ENCODE results near the gene TRAPPC11. TPM values are rescaled to one million over a fixed set of nuclear protein-coding genes. Genes with fewer than 3 reads are reported as not detected.

TRAPPC11 gene
- total RNA-seq, 1 donor from 2014 or later = 33.5 TPM

DNA sequence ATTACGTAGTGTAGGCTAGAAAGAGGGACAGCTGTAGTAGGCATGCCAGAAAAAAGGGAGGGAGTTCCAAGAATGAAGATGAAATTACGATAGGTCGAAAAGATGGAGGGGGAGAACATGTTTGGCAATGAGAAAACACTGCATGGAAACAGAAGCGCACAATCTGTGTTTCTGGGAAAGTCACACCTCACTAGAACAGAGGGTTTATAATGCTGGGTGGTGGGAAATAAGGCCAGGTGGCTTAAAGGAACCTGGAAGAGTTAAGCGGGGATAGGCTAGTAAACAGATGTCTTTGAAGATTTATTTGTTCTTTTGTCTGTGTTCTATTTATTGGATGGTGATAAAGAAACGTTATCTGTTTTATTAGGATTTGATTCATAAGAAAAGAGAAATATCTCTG, 29.1 kb downstream of the TRAPPC11 start:
- peaks cover 28% of the 10 kb centered on the region for H3K36me3 Mint-ChIP-seq (ENCODE audit: low read depth, unreplicated experiment)
- DNase-seq (ENCODE audit: low spot score) = no peak
- no peaks in the 10 kb centered on the region for H3K9me3 Mint-ChIP-seq (ENCODE audit: unreplicated experiment)
- no peak overlapping the region for H3K27ac Mint-ChIP-seq (ENCODE audit: unreplicated experiment)
- no peak overlapping the region for H3K4me3 Mint-ChIP-seq (ENCODE audit: unreplicated experiment)
- peaks cover 1% of the 10 kb centered on the region for H3K27me3 Mint-ChIP-seq (ENCODE audit: unreplicated experiment)
- H3K4me1 Mint-ChIP-seq (ENCODE audit: unreplicated experiment) = peaks cover 9% of the 10 kb centered on the region
- TF ChIP-seq, protein P1, sequence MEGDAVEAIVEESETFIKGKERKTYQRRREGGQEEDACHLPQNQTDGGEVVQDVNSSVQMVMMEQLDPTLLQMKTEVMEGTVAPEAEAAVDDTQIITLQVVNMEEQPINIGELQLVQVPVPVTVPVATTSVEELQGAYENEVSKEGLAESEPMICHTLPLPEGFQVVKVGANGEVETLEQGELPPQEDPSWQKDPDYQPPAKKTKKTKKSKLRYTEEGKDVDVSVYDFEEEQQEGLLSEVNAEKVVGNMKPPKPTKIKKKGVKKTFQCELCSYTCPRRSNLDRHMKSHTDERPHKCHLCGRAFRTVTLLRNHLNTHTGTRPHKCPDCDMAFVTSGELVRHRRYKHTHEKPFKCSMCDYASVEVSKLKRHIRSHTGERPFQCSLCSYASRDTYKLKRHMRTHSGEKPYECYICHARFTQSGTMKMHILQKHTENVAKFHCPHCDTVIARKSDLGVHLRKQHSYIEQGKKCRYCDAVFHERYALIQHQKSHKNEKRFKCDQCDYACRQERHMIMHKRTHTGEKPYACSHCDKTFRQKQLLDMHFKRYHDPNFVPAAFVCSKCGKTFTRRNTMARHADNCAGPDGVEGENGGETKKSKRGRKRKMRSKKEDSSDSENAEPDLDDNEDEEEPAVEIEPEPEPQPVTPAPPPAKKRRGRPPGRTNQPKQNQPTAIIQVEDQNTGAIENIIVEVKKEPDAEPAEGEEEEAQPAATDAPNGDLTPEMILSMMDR (IDR thresholded peaks at IDR 0.05; ENCODE audit: unreplicated experiment) = no peak

DNA sequence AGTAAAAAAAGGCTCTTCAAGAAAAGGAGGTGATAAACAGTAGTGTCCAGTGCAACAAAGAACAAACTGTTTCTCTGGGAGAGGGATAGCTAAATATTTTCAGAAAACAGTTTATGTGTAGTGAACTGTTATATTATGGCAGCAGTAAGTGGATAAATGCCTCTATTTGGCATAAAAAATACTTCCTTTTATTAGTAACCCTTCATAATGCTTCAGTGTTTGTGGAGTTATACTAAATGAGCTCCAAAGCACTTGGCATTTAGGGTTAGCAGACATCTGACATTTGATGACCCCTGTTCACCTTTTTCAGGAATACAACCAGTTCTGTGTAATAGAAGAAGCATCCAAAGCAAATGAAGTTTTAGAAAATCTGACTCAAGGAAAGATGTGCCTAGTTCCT, 31.9 kb downstream of the TRAPPC11 start:
- H3K4me3 Mint-ChIP-seq (ENCODE audit: unreplicated experiment) = no peak overlapping the region
- peaks cover 1% of the 10 kb centered on the region for H3K27me3 Mint-ChIP-seq (ENCODE audit: unreplicated experiment)
- TF ChIP-seq, protein P1 (IDR thresholded peaks at IDR 0.05; ENCODE audit: unreplicated experiment) = no peak
- H3K4me1 Mint-ChIP-seq (ENCODE audit: unreplicated experiment) = peaks cover 9% of the 10 kb centered on the region
- peaks cover 32% of the 10 kb centered on the region for H3K36me3 Mint-ChIP-seq (ENCODE audit: low read depth, unreplicated experiment)
- DNase-seq (ENCODE audit: low spot score) = no peak
- H3K9me3 Mint-ChIP-seq (ENCODE audit: unreplicated experiment) = no peaks in the 10 kb centered on the region
- peak overlapping the region; percentile 74 for H3K27ac Mint-ChIP-seq (ENCODE audit: unreplicated experiment)

DNA sequence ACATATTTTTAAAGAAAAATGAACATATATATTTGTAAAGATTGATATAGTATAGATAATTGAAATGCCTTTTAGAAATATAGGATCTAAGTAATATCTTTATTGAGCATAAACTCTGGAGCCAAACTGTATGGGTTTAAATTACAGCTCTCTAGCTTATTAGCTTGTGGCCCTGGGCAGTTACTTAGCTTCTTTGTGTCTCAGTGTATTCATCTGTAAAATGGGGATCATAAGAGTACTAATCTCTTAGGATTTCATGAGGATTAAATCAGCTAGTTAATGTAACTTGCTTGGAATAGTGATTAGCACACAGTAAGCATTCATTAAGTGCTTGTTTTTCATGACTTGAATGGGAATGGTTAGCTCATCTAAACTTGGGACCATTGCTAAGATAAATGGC, 32.8 kb downstream of the TRAPPC11 start:
- Mint-ChIP-seq H3K4me1 (ENCODE audit: unreplicated experiment) (peaks cover 9% of the 10 kb centered on the region), H3K9me3 (ENCODE audit: unreplicated experiment) (no peaks in the 10 kb centered on the region), H3K27me3 (ENCODE audit: unreplicated experiment) (peaks cover 1% of the 10 kb centered on the region), H3K4me3 (ENCODE audit: unreplicated experiment) (no peak overlapping the region), H3K36me3 (ENCODE audit: low read depth, unreplicated experiment) (peaks cover 30% of the 10 kb centered on the region), H3K27ac (ENCODE audit: unreplicated experiment) (no peak overlapping the region)
- TF ChIP-seq, protein P1 (IDR thresholded peaks at IDR 0.05; ENCODE audit: unreplicated experiment) = no peak
- no peak for DNase-seq (ENCODE audit: low spot score)

DNA sequence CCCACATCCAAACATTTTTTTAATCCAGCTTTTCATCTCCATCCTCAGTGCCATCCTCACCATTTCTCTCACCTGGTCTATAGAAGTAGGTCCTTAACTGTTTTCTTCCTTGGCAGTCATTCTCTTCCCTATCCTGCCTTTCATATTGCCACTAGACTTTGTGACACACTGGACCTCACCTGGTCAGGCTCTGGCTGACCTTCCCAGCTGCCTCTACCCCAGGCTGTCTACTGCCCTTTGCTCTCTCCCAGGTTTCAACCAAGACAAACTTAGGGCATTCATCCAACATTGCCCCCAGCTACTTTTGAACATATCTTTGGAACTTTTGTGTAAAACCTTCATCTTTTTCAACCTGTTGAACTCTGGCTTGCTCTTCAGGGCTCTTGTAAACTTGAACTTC, 39.8 kb downstream of the TRAPPC11 start:
- TF ChIP-seq, protein P1 (IDR thresholded peaks at IDR 0.05; ENCODE audit: unreplicated experiment) = no peak
- Mint-ChIP-seq H3K27ac (ENCODE audit: unreplicated experiment) (no peak overlapping the region), H3K9me3 (ENCODE audit: unreplicated experiment) (no peaks in the 10 kb centered on the region), H3K27me3 (ENCODE audit: unreplicated experiment) (no peaks in the 10 kb centered on the region), H3K4me1 (ENCODE audit: unreplicated experiment) (no peaks in the 10 kb centered on the region), H3K4me3 (ENCODE audit: unreplicated experiment) (no peak overlapping the region), H3K36me3 (ENCODE audit: low read depth, unreplicated experiment) (peaks cover 38% of the 10 kb centered on the region)
- DNase-seq (ENCODE audit: low spot score) = no peak

DNA sequence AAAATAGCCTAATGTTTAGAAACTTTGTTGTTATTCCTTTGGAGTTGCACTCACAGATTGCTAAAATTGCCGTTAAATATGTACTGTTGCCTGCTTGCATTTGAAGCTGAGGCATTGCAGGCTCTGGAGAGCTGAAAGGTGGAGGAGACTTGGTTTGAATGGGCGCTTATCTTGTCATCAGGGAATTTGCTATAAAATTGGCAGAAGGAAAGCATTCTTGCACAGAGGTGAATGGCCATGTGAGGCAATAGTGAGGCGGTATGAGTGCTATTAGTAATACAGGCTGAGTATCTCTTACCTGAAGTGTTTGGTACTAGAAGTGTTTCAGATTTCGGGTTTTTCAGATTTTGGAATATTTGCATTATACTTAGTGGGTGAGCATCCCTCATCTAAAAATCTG, 41.3 kb downstream of the TRAPPC11 start:
- Mint-ChIP-seq H3K4me1 (ENCODE audit: unreplicated experiment) (no peaks in the 10 kb centered on the region), H3K4me3 (ENCODE audit: unreplicated experiment) (peak overlapping the region; percentile 5), H3K9me3 (ENCODE audit: unreplicated experiment) (no peaks in the 10 kb centered on the region), H3K36me3 (ENCODE audit: low read depth, unreplicated experiment) (peaks cover 44% of the 10 kb centered on the region), H3K27ac (ENCODE audit: unreplicated experiment) (no peak overlapping the region), H3K27me3 (ENCODE audit: unreplicated experiment) (no peaks in the 10 kb centered on the region)
- TF ChIP-seq, protein P1 (IDR thresholded peaks at IDR 0.05; ENCODE audit: unreplicated experiment) = no peak
- DNase-seq (ENCODE audit: low spot score) = no peak

All from endothelial cell (in vitro differentiated cells).